ENCODE data around the gene ALK.

ALK gene

GRCh38 chr2:29749041-29749440 lies 172.3 kb downstream of the ALK start:
- no peak for DNase-seq

GRCh38 chr2:29747786-29748470 lies 173.5 kb downstream of the ALK start:
- no peak for DNase-seq

GRCh38 chr2:29744976-29745375 lies 176.4 kb downstream of the ALK start:
- DNase-seq: no peak

DNA sequence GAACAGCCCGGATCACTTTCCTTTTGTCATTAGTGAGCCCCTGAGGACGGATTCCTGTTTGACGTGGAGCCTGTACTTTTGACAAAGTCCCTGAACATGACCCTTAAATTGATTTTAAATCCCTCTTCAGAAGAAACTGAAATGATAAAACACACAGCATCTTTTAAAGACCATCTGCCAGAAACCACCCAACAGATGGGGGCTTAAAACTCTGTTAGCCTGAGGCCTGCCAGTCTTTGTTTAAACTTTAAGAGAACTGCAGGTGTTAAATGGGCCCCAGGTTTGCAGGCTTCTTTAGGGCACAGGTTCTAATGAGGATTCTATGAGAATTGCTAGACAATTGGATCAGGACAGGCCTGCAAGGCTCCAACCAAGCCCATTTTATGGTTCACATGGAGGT lies 177.9 kb downstream of the ALK start:
- no peak for DNase-seq

- DNase-seq: no peak
Observed at GRCh38 chr2:29742656-29743055, 178.7 kb downstream of the ALK start.

- no peak for DNase-seq
Observed at GRCh38 chr2:29741132-29741531, 180.3 kb downstream of the ALK start.

DNA sequence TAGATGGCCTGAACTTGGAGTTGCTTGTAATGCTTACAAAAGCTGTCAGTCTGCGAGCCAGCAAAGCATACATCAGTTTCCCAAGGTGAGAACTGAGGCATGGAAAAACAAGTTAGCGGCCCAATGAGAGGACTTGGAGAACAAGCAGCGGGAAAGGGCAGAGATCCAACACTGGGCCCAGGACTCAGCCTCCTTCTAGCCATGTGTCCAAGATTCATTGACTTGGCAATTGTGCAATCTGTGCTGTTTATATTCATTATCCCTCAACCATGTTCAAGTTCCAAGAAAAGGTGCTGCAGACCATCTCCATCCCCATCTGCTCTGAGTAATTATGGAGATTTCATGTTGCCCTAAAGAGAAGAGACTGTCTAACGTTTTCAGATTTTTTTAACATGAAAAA lies 187.4 kb downstream of the ALK start:
- no peak for DNase-seq

DNA sequence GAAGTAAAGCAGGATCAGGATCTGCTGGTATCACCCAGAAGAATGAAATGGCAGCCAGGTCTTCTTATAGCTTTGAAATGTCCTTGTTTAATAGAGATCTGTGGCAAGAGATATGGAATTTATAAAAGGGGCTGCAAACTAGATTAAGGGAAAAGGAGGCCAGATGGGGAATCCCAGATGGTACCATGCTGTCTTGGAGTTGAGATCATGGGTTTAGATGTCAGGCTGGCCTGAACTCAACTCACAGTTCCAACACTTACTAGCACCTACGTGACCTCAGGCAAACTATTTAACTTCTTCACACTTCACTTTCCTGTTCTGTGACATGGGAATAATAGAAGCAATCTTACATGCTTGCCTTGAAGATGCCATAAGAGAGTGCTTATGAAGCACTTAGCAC lies 188.2 kb downstream of the ALK start:
- DNase-seq: no peak

GRCh38 chr2:29731948-29732347 lies 189.4 kb downstream of the ALK start:
- DNase-seq: no peak

- DNase-seq: no peak
Observed at GRCh38 chr2:29729932-29730331, 191.5 kb downstream of the ALK start.

DNA sequence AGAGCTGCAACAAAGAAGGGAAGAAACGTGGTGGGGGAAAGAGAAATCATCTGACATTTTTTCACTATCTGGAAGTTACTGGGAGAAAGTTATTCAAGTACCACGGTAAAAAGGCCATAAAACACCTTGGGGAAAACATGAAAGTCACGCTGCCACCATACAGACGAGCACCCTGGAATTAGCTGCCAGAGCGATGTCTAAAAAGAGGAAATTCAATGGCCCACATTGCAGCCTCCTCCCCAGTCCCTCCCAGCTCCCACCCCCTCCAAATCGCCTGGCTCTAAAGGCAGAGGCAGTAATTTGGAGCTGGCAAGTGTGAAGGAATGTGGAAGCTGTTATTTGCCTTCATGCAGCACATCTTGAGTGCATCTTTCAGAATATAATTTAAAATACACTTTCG lies 192.0 kb downstream of the ALK start:
- DNase-seq: no peak

DNA sequence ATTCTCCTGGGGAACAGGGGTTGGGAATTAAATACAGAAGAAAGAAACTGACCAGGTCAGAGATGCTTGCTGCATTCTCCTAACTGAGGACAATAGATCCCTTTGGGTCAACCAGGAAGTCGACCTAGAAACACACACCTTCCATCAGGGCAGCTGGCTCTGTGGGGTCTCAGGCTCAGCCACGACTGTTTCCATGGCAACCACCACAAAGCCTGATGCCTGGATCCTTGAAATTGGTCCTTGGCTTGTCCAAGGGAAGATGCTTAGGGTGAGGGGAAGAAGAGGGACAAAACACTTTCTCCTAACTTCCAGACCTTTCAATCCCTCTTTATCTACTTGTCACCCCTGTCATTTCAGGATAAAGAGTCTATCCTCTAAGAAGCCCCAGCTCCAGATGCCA lies 194.4 kb downstream of the ALK start:
- no peak for DNase-seq

DNA sequence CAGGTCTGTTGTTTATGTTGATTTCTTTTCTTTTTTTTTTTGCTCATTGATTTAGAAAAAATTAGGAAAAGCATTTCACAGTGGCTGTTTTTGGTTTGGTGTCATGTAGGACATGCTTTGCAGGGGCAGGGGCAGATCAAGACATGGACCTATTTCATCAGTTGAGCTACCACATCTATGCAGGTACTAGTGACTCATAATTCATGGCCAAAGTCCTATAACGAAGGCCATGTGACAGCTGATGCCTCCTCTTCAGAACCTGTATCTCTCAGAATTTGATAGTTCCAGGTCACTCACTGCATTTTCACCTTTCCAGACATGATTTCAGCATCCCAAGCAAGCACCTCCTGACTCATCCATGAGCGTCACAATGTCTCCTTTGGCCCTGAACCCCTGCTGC lies 195.8 kb downstream of the ALK start:
- DNase-seq: no peak

- no peak for DNase-seq
Observed at GRCh38 chr2:29724282-29724681, 197.1 kb downstream of the ALK start.

- DNase-seq: no peak
Observed at GRCh38 chr2:29723255-29724001, 198.0 kb downstream of the ALK start.

GRCh38 chr2:29719639-29720038 lies 201.7 kb downstream of the ALK start:
- DNase-seq: no peak

- DNase-seq: no peak
Observed at GRCh38 chr2:29718076-29718686, 203.2 kb downstream of the ALK start.

DNA sequence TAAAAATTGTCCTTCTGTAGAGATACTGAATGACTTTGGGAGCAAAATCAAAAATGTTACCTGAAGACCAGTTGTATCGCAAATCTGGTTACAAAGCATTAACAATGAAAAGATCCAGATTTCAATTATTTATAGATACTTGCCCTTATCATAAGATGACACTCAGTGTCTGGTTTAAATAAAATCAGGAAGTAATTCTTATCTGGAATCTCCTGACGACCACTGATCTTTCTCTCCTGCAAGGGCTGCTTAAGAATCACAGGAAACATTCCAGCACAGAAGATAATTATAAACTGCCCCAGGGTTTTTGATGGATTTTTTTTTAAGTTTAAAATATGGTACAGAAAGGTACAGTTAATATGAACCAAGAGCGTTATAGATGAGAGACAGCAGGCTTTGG lies 205.7 kb downstream of the ALK start:
- DNase-seq: no peak

GRCh38 chr2:29714333-29714732 lies 207.1 kb downstream of the ALK start:
- no peak for DNase-seq

DNA sequence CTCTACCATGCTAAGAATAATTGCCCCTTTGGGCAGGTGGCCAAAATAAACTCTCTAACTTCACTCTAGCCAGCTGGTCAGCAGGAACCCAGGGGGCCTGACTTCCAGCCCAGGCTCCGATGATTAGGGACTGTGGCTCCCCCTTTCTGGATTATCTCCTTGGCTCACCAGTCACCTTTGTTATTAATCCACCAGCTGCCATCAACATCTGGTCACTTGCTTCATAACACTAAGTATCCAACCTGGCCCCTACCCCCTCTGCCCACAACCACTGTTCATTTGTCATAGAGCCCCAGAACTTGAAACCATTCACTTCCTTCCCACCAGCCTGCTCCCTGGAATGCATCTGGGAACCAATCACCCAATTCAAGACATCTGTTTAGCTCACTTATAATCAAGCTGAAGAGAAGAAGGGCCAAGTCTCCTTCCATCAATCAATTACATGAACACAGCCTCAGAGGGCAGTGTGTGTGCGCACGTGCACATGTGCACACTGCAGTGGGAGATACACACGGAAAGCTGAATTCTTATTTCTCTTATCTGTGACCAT lies 215.1 kb downstream of the ALK start:
- no peak for DNase-seq

- DNase-seq: no peak
Observed at GRCh38 chr2:29705616-29706015, 215.8 kb downstream of the ALK start.

DNA sequence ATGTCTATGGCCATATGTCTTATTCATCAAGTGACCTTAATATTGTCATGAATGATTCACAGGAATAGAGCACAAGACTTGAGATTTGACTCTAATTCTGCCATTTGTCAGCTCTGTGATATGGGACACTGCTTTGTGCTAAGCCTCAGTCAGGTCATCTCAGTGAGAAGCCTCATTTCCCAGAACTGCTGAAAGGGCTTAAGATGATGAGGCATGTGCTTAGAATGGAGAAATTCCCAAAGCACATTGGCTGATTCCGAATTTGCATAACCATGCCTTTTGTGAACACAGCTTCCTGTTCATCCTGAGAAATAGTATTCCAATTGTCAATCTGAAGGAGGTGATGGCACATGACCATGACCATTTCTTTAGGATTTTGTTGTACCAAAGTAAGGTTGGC lies 218.1 kb downstream of the ALK start:
- DNase-seq: no peak

DNA sequence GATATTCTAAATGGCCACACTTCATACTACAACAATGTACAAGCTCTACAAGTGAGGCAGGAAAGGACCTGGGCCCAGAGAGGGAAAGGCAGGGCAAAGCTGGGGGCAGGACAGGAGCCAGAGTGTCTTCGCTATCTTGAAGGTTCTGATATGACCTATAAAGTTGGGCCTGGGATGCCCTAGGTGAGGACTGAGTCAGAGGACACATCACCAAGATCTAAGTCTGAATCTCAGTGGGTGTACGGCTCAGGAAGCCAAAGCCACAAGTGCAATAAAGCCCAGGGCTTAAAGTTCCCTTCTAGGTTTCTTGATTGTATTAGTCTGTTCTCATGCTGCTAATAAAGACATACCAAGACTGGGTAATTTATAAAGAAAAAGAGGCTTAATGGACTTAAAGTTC lies 219.1 kb downstream of the ALK start:
- no peak for DNase-seq

GRCh38 chr2:29700560-29700959 lies 220.8 kb downstream of the ALK start:
- no peak for DNase-seq
